NK-92 (cell line): Measurements from ENCODE around the gene PIAS2.
"Not testable (repeated sequence)": the region's sequence is repeated elsewhere in the genome, so short reads cannot be mapped to it uniquely, and the experiment has no call there.

ENCODE experiments used
- DNase-seq: peaks from one replicate; lab custom pipeline; 2025; ENCODE audit not compliant: unreplicated experiment; lab: John Stamatoyannopoulos, UW

PIAS2 gene

DNA sequence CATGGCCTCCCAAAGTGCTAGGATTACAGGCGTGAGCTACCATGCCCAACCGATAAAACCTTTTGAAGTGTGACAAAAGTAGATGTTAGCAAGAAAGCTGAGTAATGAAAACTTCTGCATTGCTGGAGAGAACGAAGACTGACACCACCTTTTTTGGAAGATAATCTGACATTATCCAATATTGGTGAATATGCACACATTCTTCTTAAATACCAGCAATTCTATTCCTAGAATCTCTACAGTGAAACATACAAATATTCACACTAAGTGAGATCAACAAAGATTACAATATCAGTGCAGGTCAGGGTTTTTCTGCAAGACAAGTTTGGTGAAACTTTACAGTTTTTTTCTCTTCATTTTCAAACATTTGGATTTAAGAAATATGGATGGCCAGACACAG is 7.8 kb downstream of the PIAS2 start:
- DNase-seq = no peak

DNA sequence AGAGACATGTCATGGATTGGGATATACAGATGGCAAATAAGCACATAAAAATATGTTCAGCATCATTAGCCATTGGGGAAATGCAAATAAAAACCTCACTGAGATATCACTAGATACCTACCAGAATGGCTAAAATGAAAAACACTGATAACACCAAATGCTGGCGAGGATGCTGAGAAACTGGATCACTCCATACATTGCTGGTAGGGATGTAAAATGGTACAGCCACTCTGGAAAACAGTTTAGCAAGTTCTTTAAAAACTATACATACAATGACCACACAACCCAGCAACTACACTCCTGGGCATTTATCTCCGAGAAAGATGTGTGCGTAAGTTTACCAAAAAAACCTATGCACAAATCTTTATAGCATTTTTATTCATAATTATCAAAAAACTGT is 13.9 kb downstream of the PIAS2 start:
- no peak for DNase-seq

DNA sequence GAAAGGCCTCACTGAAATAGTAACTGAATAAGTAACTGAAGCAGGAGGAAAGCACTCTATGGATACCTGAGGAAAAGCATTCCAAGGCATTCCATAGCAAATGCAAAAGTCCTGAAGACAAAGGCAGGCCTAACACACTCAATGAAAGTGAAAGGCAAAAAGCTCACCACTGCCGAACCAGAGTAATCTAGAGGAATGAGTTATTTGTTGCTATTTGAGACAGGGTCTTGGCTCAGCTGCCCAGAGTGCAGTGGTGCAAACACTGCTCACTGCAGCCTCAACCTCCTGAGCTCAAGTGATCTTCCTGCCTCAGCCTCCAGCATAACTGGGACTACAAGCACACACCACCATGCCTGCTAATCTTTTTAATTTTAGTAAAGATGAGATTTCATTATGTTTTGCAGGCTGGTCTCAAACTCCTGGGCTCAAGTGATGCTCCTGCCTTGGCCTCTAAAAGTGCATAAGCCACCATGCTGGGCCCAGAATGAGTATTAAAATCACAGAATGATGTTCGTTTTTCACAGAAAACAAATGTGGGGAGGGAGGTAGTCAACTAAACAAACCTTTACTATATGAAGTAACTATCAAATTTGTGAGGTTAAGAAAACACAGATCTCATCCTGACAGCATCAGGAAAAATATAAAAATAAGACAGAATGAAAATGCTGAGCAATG is 17.9 kb downstream of the PIAS2 start:
- no peak for DNase-seq

DNA sequence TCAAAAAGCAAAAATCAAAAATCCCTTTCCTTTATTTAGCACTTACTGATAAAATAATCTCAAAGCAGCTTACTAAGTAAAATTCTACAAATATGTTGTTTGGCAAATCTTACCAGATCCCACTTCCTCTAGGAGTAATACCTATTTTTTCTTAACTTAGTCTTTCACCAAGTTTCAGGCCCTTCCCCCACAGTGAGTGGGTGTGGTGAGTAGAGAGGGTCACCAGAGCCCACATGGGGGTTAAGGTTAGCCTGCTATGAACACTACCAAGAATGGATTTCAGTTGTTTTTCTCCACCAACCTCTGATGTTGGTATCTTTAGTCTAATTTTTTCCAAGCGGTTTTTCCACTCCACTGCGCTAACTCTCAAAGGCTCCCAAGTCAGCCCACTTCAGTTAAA is 23.2 kb downstream of the PIAS2 start:
- no peak for DNase-seq

DNA sequence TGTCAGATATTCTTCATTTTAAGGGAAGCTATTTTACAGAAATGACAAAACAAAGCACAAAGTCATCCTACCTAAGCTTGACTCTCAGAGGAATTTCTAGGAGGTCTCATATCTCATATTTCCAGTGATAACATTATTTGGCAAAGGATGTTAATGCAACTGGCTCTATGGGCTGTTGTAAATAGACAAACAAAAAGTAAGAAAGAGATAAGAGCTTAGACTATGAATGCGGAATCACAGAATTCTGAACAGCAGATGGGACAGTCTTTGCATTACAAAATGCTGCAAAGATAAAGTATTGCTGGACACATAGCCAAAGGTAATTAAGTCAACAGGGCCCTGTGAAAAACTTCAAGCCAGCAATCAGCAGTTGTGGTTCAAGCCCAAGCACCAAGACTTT is 23.9 kb downstream of the PIAS2 start:
- no peak for DNase-seq

DNA sequence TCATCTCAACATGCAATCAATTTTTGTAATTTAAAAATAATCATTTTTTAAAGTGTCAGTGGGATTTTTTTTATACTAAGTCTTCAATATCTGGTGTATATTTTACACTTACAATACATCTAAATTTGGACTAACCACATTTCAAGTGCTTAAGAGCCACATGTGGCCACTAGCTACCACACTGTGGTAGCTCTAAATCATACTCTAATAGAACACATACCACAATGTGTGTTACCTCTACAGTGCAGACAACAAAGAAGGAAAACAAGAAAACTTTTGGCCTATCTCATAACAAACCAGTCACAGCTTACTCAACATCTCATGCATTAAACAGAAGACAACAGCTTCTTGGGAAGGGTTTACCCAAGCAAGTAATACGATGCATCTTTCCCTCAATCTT is 24.5 kb downstream of the PIAS2 start:
- DNase-seq = no peak

DNA sequence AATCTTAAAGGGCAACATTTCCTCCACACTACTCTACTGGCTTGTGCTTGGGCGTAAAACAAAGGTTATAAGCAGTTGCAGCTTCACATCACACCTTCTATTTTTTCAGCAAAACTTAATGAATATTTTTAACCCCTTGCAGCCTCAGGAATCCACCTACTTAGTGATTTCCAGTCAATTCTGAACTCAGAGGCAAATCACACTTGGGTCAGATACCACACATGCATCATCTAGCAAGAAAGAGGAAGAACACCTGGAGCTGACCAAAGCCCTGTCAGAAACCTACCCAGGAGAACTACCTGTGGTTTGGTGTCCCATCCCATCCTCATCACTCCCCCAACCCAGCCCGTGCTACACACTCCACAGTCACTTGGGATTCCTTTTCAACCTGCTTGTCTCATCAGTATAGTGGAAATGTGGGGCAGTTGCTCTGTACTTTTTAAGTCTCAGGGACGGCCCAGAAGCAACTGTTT is 25.5 kb downstream of the PIAS2 start:
- DNase-seq = no peak

DNA sequence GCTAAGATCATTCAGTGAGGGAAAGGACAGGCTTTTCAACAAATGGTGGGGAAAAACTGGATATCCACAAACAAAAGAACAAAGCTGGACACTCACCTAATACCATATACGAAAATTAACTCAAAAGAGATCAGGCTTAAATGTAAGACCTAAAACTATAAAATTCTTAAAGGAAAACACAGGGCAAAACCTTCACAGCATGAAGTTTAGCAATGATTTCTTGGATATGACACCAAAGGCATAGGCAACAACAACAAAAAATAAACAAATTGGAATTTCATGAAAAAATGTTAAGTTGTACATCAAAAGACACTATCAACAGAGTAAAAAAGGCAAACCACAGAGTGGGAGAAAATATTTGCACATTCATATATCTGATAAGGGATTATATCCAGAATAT is 28.3 kb downstream of the PIAS2 start:
- no peak for DNase-seq

DNA sequence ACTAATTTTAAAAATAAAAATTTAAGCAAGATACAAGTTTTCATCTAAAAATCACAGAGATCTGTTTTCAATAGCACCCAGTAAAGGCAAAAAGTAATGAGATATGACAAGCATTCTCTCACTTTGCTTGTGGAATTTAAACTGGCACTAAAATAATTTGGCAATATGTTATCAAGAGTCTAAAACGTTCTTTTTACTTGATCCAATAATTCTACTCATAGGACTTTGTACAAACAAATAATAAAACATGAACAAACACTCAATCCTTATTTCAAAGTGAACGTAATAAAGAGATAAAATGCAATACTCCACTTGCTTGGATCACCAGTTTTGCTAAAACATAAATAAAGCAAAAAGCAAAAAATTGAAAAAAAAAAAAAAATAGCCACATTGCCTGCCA is 30.4 kb downstream of the PIAS2 start:
- no peak for DNase-seq

DNA sequence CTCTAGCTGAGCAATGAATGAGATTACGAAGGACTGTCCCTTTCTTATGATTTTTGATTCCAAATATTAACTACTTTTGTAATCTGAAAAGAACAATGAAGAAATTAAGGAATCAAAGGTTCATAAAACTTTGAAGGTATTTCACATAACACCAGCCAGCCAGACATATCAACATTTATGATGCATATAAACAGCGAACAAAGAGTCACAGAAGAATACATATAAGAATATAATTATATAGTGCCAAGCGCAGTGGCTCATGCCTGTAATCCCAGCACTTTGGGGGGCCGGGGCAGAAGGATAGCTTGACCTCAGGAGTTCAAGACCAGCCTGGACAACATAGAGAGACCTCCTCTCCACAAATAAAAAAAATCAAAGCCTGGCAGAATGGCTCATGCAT is 34.1 kb downstream of the PIAS2 start:
- DNase-seq = no peak

DNA sequence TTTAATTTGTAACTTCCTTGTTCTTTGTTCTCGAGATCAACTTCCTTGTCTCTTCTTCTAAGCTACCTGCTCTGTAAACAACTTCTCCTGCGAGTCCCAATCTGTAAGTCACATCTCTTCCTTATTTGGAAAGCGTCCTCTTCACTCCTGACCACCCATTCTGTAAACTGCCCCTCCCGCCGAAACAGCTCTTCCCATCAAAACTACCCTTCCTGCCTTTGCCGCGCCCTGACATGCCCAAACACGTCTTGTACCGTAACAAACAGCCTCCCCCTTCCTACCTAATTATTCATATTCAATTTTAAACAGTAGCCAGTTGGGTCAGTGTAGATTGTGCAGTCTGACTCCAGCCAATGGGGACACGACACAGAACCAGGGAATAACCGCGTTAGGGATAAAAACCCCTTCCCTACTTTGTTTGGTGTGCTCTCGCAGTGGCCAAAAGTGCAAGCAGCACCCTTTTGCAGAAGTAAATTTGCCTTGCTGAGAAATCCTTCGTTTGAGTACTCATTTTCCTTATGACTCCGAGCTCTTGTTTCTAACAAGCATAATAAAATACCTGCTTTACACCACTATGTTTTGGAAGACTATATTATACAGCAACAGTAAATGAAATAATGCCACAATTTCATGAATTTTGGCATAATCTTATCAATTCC is 39.8 kb downstream of the PIAS2 start:
- DNase-seq = no peak

DNA sequence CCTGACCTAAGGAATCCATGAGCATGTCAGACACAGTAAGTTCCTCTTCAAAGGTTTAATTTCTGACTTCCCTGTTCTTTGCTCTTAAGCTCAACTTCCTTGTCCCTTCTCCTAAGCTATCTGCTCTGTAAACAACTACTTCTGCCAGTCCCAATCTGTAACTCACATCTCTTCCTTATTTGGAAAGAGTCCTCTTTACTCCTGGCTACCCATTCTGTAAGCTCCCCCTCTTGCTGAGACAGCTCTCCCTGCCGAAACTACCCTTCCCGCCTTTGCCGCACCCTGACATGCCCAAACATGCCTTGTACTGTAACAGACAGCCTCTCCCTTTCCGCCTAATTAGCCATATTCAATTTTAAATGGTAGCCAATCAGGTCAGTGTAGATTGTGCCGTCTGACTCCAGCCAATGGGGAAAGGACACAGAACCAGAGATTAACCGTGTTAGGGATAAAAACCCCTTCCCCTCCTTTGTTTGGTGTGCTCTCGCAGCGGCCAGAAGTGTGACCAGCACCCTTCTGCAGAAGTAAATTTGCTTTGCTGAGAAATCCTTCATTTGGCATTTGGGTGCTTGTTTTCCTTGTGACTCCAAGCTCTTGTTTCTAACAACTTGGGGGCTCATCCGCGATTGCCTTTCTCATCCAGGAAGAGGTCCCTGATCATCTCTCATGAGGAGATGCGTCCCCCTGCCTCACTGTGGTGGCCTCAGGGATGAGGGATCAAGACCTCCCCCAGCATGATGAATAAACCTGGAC is 49.0 kb downstream of the PIAS2 start:
- no peak for DNase-seq

DNA sequence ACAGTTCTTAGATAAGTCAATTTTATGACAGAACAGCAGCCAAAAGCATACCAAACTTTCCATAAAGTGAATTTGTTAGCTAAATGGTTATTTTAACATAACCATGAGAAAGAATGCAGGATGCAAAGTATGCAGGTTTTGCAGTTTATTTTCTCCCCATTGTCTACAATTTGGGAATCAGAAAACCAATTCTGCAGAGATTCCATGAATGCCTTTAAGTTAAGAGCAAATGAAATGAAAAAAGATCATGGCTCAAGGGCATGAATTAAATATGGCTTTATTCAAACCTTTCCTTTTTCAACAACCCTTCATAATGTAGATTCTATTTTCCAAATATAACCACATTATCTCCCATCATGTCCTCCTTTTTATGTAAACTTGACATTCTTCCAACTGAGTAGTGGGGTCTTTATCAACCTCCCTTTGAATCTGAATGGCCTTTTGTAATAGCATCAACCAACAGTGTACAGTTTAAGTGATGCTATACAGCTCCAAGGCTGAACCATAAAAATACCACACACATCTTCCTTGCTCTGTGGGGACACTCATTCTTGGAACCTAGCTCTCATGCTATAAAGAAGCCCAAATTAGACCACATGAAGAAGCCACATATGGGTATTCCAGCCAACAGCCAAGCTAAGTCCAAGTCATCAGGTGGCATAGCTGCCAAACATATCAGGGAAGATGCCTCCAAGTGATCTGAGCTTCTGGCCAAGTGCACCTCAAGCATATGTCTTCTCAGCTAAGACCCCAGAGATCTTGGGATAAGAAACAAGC is 49.8 kb downstream of the PIAS2 start:
- no peak for DNase-seq

DNA sequence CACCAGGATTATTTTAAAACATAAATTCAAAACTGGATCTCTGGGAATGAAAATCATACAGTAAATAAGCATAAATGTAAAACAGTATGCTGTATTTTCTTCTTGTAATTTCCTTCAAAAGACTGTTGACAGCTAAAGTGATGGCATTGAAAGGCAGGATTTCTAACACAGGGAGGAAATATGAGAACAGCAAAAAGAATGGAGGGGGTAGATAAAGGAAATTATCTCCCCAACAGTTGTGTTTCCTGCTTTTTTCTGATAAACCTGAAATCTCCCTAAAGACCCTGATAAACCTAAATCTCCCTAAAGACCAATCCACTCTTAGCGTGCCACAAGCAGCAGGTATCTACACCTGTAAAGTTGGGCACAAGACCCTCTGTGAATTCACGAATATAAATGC is 50.8 kb downstream of the PIAS2 start:
- no peak for DNase-seq

DNA sequence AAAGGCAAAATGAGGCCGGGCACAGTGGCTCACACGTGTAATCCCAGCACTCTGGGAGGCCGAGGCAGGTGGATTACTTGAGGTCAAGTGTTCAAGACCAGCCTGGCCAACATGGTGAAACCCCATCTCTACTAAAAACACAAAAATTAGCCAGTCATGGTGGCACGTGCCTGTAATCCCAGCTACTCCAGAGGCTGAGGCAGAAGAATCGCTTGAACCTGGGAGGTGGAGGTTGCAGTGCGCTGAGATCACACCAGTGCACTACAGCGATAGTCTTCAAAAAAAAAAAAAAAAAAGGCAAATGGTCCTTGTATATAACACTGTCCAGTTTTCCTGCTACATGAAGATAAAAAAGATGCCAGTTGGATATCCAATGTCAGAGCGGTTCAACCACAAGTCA is 52.1 kb downstream of the PIAS2 start:
- DNase-seq = not testable (repeated sequence)

DNA sequence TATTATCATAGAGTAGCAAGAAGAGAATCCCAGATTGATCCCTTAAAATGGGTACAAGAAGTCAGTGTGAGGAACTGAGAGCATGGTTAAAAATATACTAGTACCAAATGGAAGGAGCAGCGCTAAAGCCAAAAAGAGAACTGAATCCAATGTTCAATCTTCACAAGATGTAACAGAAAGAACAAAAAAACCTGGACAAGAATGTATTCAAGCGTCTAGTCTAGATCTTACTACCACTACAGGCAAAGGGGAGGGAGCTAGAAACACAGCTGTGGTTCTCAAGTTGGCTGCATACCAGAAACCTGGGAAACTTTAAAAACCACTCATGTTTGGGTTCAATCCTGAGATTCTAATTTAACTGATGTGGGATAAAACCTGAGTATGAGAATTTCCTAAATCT is 57.5 kb downstream of the PIAS2 start:
- DNase-seq = no peak

DNA sequence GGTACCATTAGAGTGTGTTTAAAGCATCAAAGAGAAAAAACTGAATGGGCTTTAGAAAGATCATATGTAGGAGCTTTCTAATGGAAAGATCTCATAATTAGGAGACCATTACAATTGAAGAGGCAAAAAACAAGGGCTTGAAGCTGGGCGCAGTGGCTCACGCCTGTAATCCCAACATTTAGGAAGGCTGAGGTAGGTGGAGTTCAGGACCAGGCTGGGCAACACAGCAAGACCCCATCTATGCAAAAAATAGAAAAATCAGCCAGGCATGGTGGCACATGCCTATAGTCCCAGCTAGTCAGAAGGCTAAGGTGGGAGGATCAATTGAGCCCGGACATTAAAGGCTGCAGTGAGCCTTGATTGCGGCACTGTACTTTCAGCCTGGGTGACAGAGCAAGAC is 59.0 kb downstream of the PIAS2 start:
- no peak for DNase-seq

DNA sequence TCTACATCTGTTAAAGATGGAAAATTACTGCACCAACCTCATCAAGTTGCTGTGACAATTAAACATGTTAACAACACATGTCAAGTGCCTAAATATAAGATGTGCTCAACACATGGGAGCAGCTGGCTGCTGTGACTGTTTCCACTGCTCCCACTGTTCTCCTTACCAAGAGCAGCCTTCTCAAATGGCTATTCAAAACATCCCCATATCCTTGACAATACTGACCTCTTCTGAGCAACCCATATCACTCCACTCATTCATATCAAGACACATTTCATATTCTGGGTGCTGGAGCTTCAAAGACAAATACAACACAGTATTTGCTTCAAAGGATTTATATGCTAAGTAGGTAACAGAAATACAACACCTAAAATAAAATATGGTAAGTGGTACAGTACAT is 60.3 kb downstream of the PIAS2 start:
- no peak for DNase-seq

DNA sequence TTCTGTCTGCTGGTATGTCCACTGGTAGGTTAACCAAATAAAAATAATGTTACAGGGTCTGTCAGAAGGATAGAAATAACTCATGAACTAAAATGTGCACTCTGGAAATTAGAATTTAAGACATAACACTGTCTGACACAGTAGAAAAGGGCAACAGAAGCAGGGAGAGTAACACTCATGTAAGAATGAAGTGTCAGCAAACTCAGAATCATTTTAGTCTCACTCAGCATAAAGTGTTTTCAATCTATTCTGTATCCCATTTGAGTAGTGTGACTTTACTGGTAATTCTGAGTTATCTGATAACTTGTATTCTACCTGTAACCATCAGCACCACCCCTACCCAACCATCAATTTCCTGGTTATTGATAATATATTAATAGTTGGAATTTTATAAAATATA is 68.3 kb downstream of the PIAS2 start:
- DNase-seq = no peak

DNA sequence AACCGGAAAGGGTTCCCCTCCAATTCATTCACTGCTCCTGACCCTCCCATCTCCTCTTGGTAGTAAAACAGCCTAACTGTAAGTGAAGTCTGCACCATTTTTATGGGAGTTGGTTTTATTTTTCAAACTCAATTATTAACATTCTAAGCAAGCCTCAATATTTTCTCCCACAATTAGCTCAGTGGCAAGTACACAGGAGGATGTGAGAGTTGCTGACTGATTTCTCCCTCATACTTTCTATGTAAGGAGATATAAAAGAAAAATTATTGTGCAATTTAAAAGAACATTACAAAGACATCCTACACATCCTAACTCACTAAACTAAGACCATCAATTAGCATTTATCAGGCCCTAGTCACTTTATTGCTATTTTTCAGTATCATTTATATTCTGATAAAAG is 73.9 kb downstream of the PIAS2 start:
- no peak for DNase-seq

DNA sequence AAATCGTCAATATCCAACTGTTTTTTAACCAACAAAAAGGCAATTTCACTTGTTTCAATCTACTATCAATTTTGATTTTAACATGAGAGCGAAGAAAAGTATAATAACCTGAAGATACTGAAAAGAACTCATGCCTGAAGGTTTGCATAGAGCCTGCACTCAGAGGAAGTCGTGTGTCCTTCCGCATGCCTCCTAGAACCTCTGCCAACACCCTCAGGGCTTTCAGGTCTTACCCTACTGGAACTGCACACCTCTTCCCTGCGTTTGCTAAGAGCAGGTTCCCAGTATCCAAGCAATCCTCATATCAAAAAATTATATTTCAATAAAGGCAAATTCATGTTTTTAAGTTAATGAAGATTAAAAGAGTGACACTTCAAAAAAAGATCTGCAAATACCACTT is 74.7 kb downstream of the PIAS2 start:
- DNase-seq = no peak

DNA sequence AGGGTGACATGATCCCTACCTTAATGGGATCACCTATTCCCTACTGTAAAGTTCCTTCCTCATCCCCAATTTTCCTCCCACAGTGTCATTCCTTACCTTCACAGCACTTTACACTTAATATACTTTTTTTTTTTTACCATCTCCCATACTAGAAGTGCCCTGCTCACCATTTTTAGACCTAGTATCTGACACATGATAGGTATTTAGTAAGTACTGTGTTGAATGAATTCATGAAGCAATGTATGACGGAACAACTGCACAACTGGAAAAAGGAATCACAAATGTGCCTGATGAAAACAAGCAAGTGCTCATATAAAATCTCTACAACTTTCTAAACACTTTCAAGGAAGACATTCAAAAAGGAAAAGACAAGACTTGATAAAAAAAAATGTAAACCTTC is 83.4 kb downstream of the PIAS2 start:
- DNase-seq = no peak
